ENCODE data around the gene PIGQ. TPM values are rescaled to one million over a fixed set of nuclear protein-coding genes. Genes with fewer than 3 reads are reported as not detected.

The PIGQ gene
- polyA plus RNA-seq, 1 donor = 16.1 TPM

DNA sequence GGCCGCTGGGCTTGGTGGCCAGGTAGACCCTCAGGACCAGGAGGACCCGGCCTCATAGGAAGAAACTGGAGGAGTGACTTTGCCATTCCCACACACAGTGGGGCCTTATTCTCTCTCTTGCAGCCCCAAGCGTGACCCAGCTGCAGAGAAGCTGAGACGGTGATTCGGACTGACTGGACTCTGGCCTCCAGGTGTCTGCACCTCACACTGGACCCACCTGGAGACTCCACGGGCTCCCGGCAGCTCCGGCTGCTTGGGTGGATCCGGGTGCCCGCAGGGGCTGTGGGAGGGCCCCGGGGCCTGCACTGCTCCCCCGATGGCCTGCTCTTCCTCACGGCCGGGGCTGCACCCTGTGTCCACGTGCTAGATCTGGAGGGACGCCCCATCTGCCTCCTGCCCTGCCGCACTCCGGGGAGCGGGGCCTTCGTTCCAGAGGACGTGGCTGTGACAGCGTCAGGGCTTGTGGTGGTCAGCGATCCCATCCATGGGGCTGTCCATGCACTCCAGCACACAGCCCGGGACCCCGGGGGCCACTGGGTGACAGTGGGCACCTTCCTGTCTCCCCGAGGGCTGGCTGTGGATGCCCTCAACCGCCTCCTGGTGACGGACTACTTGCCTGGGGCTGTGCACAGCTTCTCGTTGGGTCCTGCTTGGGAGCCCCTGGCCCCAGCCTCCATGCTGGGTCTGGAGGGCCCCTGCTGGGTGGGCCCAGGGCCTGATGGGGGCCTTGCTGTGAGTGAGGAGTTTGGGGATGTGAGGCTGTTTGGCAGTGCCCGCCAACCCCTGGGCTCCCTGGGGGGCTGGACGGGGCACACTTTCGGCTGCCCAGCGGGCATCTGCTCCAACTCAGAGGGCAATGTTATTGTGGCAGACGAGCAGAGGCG, 2.2 kb upstream of the PIGQ start:
- no peak for DNase-seq (ENCODE audit: low read depth)

DNA sequence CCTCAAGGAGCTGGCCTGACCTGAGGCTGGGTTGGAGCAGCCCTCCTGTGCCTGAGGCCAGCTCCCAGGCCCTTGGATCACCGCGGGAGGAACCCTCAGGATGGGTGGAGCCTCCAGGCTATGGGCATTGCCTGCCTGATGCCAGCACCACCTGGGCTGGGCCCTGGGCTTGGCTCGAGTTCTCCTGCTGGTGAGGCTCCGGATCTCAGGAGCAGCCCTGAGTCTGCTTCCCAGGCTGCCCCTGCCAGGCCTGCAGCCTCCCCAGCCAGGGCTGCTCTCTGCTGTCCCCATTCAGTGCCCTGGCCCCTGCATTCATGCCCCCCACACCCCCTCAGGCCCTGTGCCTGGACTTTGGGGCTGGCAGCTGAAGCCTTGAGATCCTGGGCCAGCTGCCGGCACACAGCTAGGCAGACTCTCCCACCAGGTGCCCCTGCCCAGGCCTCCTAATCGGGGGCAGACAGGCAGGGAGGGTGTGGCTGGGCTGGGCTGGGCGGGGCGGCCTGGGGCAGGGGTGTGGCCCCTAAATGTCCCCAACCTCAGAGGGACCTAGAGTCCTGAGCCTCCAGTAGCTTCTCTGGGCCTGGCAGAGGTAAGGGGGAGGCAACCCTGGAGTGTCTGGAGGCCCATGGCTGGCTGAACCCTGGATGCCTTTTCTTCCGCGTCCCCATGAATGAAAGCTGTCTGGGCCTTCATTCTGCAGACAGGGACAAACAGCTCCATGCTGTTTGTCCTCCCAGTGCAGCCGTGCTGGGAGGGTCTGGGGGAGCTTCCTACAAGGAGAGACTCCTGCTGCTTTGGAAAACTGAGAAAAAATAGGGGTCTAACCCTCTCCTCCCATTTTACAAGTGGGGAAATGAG, 1.1 kb upstream of the PIGQ start:
- DNase-seq (ENCODE audit: low read depth) = no peak

DNA sequence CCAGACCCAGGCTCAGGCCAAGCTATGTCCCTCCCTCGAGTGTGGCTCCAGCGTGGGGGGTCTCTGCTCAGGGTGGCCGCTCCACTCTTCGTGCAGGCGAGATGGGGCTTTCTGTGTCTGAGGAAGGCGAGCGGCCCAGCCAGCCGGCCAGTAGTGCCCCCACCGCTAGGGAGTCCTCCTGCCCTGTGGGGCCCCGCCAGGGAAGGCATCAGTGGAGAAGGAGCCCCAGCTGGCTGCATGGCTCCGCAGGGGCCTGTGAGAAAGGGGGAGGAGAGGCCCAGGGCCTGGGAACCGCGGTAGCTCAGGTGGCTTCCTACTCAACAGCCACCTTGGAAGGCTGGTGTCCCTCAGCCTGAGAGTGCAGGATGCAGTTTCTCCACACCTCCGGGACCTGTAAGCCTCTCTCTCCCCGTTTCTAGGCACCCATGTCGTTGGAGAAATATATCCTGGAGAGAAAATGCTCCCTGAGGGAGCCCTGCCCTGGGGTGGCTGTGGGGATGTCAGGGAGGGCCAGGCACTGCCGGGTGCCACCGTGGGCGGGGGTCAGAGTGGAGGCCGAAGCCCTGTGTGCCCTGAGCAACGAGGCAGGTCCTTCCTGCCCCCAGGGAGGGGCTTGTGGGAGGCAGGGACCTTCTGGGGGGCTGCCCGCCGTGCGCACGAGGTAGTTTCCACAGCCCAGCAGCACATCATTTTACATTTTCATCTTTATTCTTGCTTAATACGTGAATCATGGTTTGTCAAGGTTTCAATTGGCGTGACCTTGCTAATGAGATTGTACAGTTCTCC, 3.3 kb downstream of the PIGQ start:
- DNase-seq (ENCODE audit: low read depth) = no peak

DNA sequence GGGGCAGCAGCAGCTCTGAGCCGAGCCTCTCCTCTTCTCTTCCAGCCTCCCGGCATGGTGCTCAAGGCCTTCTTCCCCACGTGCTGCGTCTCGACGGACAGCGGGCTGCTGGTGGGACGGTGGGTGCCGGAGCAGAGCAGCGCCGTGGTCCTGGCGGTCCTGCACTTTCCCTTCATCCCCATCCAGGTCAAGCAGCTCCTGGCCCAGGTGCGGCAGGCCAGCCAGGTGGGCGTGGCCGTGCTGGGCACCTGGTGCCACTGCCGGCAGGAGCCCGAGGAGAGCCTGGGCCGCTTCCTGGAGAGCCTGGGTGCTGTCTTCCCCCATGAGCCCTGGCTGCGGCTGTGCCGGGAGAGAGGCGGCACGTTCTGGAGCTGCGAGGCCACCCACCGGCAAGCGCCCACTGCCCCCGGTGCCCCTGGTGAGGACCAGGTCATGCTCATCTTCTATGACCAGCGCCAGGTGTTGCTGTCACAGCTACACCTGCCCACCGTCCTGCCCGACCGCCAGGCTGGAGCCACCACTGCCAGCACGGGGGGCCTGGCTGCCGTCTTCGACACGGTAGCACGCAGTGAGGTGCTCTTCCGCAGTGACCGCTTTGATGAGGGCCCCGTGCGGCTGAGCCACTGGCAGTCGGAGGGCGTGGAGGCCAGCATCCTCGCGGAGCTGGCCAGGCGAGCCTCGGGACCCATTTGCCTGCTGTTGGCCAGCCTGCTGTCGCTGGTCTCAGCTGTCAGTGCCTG, 4.4 kb downstream of the PIGQ start:
- no peak for DNase-seq (ENCODE audit: low read depth)

DNA sequence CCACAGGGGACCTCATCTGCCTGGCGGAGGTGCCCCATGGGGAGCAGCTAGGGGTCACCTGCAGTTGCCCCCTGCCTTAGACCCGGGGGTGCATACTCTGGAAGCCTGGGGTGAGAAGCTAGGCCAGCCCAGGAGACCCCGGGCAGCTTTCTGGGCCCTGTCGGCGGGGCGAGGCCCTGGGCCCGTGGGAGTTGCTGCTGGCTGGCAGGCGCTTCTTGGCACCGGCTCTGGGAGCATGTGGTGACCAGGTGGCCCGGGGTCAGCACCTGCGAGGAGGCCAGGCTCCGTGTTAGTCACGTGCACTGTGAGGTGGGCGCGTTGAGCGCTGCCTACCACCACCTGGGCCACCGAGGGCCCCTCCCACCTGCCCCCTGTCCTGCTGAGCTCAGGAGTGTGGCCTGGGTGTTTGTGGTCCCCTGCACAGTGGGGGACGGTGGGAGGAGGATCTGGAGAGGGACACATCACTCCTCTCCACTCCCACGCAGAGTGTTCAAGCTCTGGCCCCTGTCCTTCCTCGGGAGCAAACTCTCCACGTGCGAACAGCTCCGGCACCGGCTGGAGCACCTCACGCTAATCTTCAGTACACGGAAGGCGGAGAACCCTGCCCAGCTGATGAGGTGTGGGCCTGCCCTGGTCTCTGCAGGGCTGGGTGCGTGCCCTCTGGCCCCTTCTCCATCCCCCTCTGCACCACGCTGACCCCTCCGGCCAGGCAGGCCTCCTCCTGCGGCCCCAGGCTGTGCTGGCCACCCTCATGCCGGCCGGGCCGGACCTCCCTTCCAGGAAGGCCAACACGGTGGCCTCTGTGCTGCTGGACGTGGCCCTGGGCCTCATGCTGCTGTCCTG, 5.8 kb downstream of the PIGQ start:
- no peak for DNase-seq (ENCODE audit: low read depth)

DNA sequence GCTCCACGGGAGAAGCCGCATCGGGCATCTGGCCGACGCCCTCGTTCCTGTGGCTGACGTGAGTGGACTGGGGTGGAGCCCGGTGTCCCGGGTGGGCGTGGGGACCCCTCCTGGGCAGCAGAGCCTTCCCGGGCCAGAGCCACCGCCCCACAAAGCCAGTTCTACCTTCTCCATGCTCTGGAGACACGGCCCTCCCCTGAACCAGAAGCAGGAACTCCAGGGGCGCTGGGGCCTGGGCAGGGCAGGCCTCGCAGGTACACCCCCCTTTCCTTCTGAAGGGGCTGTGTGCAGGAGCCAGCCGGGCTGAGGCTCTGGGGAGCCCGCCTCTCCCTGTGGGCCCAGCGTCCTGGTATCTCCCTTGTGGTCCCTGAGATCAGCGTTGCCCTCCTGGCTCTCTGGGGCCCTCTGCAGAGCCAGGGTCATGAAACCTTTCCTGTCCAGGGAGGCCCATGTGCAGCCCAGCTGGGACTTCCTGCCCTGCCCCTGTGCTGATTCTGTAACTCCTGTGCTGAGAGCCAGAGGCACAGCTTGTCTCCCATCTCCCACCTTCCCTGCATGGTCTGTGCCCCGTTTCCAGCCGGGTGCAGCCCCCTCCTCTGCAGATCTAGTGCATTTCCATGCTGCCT, 6.5 kb downstream of the PIGQ start:
- no peak for DNase-seq (ENCODE audit: low read depth)

DNA sequence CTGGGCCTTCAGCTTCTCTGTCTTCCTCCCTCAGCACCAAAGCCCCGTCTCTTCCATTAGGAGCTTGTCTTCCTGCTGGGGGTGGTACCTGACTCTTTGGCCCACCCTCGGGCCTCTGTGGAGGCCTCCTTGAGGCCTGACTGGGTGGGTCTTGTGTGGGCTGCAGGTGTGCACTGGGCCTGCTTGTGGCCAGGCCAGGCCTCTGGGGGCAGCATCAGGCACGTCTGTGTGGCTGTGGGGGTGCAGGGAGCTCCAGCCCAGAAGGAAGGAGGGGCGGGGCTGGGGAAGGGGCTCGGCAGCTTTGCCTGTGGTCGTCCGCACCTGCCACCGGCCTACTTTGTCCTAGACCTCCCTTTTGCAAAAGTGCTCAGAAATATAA, 7.0 kb downstream of the PIGQ start:
- no peak for DNase-seq (ENCODE audit: low read depth)

DNA sequence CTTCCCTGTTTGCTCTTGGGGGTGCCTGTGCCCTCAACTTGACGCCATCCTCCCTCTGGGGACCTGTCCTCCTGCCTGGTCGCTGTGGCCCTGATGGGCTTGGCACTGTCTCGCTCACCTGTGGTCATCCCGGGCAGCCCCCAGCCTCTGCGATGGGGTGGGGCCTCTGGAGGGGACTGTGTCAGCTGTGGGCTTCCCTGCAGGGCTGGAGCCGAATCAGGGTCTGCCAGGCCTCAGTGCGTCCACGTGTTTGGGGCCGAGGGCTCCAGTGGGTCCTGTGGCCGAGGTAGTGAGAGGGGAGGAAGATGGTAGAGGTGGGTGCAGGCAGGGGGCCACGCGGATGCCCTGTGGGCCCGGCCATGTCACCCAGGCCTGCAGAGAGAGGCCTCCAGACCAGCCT, 8.0 kb downstream of the PIGQ start:
- no peak for DNase-seq (ENCODE audit: low read depth)

DNA sequence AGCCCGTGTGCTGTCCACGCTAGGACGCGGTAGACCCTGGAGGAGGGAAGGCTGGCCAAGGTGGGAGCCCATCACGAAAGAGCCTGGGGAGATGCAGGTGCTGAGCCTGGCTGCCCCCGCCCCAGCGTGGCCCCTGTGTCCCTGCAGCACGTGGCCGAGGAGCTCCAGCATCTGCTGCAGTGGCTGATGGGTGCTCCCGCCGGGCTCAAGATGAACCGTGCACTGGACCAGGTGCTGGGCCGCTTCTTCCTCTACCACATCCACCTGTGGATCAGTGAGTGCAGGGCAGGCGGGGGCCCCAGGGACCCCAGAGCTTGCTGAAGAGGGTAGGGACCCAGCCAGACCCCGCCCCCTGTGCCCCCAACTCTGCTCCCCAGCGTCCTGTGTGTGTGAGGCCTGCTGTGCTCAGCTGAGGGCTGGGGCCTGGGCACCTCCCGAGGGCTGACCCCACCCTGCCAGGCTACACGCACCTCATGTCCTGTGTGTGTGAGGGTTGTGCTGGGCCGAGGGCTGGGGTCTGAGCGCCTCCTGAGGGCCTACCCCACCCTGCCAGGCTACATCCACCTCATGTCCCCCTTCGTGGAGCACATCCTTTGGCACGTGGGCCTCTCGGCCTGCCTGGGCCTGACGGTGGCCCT, 8.6 kb downstream of the PIGQ start:
- no peak for DNase-seq (ENCODE audit: low read depth)

DNA sequence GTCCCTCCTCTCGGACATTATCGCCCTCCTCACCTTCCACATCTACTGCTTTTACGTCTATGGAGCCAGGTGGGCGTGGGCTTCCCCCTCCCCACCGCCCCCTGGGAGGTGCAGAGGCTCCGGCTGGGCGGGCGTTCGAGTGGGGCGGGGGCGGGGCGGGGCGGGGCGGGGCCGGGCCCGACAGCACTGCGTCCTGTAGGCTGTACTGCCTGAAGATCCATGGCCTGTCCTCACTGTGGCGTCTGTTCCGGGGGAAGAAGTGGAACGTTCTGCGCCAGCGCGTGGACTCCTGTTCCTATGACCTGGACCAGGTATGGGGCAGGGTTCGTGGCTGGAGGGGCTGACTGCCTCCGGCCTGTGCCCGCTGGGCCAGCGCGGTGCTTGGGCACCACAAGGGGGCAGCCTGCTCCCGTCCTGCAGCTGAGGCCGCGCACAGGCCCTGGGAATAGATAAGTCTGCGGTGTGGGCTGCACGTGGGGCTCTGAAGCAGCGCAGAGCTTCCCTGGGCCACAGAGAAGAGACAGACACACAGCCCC, 9.2 kb downstream of the PIGQ start:
- DNase-seq (ENCODE audit: low read depth) = no peak

DNA sequence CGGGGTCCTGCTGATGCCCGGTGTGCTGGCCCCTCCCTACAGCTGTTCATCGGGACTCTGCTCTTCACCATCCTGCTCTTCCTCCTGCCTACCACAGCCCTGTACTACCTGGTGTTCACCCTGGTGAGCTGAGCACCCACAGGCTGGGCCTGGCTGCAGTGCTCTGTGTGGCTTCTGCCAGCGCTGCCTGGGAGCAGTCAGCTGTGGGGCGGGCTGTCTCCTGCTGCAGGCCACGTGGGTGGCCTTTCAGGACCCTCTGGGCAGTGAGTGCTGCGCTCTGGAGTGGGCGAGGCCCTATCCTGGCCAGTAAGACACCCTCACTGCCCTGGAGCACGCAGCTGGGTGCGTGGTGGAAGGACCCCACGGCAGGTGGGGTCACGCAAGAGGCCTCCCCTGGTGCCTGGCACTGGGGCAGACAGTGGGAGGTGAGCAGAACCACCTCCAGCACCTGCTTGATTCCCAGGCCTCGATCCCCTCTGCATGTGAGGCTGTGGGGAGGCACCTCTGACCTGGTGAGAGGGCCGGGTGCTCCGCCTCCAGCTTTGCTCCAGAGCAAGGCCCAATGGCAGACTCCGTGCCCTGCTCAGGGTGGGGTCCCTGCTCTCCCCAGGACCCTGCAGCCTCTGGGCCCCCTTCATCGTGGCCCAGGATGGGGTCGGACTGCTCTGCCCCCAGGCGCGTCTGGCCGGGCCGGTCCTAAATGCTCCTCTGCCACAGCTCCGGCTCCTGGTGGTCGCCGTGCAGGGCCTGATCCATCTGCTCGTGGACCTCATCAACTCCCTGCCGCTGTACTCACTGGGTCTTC, 10.6 kb downstream of the PIGQ start:
- no peak for DNase-seq (ENCODE audit: low read depth)

DNA sequence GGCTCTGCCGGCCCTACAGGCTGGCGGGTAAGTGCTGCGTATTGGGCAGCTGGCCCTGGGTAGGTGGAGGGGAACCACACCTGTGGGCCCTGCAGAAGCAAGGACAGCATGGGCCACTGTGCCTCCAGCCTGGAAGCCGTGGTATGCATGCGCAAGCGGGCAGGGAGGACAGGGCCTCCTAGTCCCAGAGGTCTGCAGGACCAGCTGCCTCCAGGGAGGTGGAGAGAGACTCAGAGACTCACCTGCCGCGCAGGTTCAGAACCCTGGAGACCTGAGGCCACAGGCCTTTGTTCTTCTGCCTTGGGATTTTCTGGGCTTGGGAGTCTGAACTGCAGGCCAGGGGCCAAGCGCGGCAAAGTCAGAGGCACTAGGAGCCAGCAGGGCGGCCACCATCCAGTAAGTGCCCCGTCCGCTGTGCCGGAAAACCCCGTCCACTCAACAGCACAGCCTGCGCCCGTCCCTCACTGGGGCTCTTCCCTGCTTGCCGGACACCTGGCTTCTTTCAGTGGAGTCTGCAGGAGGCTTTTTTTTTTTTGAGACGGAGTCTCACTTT, 11.3 kb downstream of the PIGQ start:
- no peak for DNase-seq (ENCODE audit: low read depth)

DNA sequence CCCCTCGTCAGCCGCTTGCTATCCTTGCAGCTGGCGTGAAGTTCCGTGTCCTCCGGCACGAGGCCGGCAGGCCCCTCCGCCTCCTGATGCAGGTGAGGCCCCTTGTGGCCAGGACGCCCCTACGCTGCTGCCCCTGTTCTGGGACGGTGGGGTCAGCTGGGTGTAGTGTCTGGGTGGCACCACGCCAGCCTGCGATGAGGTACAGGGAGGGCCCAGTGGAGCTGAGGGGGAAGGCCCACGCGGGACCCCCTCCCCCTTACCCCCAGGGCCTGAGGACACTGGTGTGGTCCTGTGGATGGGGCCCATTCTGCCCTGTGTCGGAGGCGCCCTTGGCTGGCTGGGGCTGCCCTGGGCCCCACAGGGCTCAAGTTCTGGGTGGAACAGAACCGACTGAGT, 12.4 kb downstream of the PIGQ start:
- no peak for DNase-seq (ENCODE audit: low read depth)

DNA sequence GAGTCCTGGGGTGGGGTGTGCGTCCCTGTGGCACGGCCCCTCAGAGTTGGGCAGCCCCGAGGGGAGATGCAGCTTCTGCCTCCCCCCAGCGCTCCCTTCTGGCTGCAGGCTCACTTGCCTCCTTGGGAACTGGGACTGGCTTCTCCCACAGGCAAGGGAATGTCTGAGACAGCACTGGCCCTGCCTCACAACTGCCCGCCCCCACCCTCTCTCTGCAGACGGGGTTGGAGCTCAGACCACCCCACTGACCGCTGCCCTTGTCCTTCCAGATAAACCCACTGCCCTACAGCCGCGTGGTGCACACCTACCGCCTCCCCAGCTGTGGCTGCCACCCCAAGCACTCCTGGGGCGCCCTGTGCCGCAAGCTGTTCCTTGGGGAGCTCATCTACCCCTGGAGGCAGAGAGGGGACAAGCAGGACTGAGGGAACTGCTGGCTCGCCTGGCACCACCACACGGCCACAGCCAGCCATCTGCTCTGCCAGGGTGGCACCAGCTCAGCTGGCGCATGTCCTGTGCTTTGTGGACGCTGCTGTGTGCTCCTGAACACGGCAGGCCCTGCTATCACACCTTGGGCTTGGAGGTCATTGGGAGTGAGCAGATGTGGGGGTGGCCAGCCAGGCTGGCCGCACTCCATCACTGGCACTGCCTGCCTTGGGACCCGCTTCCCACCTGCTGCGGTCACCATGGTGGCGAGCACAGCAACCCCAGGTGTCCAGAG, 13.0 kb downstream of the PIGQ start:
- DNase-seq (ENCODE audit: low read depth) = no peak

DNA sequence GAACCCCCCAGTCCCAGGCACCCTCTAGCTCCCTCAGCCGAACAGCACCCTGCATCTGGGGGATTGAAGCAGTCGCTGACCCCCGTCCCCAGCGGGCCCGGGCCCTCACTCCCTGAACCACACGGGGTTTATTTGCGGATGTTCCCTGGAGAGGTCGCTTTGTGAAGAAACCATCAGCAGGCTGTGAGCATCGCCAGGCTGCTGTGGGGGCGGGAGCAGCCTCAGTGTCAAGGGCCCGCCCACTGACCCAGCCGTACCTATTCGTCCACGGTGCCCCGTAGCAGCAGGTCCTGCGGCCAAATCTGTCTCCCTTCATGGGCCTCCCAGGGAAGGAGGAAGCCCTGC, 13.7 kb downstream of the PIGQ start:
- DNase-seq (ENCODE audit: low read depth) = no peak

DNA sequence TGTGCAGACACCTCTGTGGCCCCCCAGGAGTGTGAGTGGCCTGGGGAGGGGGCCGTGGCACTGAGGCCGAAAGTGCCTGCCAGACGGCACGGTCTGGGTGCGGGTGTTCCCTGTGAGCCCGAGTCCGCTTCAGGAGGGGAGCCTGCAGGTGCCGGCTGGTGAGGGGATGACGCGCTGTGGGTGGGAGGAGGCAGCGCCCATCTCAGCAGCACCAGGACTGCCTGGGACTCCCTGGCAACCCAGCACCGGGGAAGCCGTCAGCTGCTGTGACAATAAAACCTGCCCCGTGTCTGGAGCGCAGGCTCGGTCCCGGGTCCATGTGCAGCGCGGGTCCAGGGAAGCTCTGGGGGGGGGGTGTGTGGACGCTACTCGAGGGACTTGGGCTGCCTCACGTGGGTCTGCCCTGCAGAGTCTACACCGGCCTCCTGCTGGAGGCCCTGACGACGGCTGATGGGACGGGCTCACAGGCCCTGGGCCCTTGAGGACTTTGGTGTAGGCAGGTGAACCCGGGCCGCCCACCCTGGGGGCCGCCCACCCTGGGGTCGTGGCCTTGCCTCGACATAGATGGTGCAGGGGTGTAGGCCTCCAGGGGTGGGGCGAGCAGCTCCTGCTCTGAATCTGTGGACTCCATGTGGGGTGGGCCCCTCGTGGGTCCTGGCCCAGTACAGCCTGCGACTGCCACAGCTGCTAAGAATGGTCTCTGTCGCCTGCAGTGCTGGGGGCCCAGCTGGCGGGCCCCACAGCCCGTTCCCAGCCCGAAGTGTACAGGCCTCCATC, 14.2 kb downstream of the PIGQ start:
- no peak for DNase-seq (ENCODE audit: low read depth)

DNA sequence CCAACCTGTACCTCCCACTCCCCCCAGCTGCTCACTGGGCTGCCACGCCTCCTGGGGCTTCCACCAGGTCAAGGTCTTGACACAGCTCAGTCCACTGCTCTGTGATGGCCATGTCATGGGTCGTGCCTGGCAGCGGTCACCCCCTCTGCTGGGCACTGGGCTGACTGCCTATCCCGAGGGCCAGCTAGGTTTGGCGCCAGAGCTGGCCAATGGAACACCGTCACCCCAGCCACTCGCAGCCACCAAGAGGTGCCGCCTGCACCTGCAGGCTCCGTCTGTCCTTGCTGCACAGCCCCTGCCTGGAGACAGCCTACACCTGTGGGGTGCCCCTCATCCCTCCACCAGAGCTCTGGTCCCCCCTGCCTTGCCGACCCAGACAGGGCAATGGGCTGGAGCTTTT, 15.6 kb downstream of the PIGQ start:
- DNase-seq (ENCODE audit: low read depth) = no peak

Measured in forelimb muscle (tissue), 1 donor.